ENCODE data around the gene CDH19.

GRCh38 chr18:66523219-66523991 is 80.5 kb downstream of the CDH19 start:
- TF ChIP-seq EZH2 (IDR thresholded peaks at IDR 0.05; ENCODE audit: low read length) (no peak), CTCF (optimal IDR thresholded peaks at IDR 0.05 in 1 of 3, IDR thresholded peaks at IDR 0.05 in 1 of 3, conservative IDR thresholded peaks at IDR 0.05 in 1 of 3; ENCODE audit: extremely low read depth in 1 of 3, insufficient read depth in 2 of 3, low read length in 3 of 3) (no peak)

Measured in keratinocyte (primary cell).